ENCODE measurements around the gene CKMT2.

The CKMT2 gene

DNA sequence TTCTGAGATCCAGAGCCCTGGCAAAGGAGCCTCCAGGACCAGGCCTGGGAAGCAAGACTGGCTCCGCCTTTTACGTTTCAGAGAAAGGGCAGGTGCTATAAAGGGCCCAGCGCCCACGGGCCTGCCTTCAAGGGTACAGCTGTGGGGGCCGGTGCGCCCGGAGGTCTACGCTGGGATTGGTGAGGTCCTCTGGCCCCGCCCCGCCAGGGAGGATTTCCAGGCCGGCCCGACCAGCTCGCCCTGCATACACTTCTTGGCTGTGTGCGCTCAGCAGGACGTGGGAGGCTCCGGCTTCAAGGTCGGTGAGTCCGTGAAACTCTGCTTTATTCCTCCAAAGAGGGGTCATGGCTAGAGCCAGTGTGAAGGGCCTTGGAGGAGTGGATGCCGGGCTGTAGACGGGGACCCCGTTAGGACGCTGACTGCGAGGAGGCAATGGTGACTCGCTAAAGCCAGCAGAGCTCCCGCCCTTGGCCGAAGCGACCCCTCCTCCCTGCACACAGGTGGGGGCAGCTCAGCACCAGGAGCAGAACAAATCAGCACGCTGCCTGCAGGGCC is at the start of gene CKMT2:
TSS of gene CKMT2 (plus strand) at position 243 of the 555 bp plus-strand sequence. CDS start 17,811 bp downstream, outside the sequence.
- peak; percentile 8 for DNase-seq (ENCODE audit: low read depth)

DNA sequence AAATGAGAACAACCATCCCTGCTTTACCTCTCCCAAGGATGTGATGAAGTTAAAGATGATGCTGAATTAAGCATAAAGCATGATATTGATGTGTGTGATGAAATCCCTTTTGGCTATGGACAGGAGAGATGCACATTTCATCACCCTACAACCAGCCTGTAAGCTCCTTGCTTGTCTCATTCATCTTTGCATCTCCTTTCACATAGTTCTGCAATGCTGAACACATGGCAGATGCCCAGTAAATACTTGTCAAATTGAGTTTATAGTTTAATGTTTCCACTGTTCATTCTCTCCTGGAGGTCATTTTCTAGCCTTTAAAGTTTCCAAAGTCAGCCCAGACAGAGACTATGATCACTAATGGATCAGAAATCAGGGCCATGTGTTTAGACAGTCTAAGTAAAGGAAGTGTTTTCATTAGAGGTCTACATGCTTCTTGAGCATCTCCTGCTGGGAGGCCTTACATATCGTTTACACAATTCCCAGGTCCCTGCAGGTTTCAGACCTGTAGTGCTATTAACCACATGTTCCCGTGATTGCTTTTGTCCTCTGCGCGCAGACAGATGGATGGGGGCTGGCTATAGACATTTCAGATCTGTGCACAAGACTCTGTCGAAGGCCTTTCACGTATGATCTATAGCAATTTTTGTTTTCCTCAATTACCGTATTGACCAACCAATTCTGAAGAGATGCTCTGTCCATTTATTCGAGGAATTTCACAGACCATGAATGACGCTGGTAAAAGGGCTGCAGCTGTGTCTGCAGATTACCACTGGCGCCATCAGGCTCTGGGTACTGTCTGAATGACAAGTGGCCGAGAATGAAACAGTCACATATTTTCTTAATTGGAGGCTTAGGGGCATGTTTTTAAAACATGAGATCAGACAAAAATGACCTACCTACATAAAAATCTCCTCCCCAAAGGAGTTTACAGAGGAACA is 49.0 kb upstream of the CKMT2 start:
- no peak for DNase-seq (ENCODE audit: low read depth)

DNA sequence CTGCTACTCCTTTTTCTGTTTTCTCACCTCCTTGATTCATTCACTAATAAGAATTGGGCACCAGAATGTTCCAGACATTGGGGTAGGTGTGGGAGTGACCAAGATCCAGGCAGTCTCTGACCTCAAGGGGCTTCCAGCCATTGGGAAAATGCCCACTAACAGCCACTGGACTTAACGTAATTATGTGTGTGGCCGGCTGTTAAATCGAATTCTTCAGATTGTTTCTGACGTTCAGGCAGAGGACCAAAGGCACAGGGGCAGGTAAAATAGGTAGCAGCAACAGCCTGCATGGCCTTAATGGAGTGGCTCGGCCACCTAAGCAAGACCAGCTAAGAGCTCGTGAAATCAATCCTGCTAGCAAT is 48.4 kb upstream of the CKMT2 start:
- no peak for DNase-seq (ENCODE audit: low read depth)

DNA sequence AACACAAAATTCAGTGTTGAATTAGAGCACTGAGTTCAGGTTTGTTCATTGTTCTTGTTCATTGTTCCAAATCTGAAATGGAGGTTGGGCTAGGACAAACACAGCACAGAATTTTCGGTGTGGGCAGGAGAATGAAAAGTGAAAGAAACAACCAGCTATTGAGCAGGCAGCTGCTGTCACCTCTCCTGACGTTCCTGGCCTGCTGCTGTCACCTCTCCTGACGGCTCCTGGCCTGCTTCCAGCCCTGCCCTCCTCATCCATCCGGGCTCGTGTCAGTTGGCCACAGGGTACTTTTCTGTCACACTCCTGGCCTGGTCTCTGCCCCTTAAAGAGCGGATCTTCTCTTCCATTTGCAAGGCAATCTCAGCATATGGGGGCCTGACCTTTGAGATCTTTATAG is 45.2 kb upstream of the CKMT2 start:
- DNase-seq (ENCODE audit: low read depth): no peak

DNA sequence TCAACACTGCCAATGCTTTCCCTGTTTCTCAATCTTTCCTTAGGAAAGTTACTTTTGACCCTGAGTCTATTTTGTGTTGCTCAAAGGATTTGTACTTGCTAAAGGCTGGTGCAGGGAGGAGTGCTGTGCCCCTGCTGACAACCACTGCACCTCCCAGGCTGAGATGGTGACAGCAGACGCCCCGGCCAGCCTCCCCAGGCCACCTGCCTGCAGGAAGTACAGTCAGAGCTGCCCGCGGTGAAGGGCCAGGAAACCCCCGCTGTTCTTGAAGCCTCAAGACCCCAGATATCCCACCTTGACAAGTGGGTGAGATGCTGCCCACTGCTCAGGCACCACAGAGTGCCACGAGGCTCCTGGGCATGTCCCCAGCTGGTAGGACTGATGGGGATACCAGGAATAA is 44.2 kb upstream of the CKMT2 start:
- DNase-seq (ENCODE audit: low read depth): no peak

DNA sequence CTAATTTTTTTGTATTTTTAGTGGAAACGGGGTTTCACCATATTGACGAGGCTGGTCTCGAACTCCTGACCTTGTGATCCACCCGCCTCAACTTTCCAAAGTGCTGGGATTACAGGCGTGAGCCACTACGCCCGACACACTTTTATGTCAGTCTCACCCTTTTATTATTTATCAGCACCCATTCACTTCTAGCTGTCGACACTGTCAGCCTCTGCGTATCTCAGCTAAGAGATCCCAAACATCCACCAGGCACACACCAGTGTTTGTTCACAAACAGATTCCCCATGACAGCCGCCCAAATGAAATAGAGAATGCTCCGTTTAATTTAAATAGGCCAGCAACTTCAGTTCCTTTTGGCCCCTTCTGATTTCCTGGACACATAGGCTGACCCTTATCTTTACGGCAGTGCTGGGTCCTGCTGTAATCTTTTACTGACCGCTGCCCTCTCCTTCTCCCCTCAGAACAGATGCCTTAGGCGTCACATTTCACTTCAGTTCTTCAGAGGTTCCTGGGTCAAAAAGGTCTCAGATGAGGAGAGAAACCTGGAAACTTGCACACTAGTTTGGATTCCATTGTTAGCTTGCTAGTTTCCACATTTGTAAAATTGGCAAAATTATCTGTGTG is 43.1 kb upstream of the CKMT2 start:
- no peak for DNase-seq (ENCODE audit: low read depth)

DNA sequence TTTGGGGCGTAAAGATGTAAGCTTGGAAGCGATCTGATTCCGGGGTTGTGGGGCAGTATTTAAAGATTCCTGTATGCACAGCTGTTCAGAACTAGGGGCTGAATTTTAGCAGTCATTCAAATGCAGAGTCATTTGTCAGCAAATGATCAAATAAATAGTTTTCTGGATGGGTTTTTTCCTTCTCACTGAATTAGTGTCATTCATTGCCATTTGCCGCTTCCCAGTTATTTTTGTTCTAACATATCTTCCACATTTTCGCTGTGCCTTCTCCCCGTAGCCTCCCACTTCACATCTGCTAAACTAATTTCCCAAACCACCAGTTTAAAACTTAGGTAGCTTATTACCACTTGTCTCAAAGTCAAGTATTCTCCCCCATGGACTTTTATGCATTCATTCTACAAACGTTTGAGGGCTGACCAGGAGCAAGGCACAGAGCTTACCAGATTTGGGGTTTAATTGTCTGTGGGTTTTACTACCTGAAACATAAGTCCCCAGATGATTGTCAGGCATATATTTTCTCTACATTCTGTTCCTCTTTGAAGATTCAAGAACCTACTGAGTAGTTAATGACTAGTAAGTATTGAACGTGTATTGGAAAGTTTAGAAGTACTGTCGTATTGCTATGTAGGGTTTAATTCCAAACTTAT is 41.3 kb upstream of the CKMT2 start:
- DNase-seq (ENCODE audit: low read depth): no peak

DNA sequence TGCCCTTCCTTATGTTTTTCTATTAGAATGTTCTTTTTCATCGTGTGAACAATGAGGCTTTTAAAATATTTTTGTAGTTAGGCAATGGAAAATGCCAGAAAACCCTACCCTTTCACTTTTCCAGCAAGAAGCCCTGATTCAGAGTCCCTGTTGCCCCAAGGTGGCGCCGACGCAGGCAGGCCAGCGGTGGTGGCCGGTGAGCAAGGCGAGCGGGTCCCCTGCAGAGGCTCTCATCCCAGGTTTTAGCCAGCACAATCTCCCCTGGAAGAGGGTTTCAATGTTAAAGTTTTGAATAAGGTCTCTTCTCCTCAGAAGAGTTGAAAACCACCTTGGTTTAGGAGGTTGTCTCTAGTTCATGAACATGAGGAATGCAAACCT is 40.8 kb upstream of the CKMT2 start:
- no peak for DNase-seq (ENCODE audit: low read depth)

DNA sequence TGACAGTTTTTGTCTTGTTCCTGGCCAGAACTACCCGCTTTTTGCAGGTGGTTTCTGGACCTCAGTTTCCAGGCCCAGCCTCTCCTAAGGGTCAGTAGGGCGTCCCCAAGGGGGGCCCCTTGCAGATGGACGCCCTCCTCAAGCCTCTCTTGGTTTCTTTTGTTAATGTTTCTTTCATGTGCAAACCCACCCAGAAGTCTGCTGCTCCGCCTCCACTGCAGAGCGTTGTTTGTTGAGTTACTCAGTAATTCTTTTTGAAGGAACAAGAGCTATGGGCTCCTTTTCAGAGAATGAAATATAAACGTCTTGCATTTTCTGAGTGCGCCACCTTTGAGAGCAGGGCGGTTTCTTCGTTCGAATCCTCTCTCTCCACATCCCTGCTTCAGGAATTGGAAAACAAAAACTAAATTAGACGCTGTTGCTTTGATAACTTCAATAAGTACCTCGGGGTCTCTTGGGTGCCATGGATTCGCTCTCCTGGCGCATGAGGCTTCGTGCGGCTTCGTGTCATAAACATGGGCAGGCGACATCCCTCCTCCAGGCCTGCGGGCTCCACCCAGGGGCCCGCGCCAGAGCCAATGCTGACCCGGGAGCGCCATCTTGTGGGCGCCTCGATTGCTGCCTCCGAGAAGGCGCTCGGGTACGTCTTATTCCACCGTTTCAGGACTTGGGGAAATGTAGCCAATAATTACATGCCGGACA is 38.3 kb upstream of the CKMT2 start:
- DNase-seq (ENCODE audit: low read depth): peak; percentile 71

DNA sequence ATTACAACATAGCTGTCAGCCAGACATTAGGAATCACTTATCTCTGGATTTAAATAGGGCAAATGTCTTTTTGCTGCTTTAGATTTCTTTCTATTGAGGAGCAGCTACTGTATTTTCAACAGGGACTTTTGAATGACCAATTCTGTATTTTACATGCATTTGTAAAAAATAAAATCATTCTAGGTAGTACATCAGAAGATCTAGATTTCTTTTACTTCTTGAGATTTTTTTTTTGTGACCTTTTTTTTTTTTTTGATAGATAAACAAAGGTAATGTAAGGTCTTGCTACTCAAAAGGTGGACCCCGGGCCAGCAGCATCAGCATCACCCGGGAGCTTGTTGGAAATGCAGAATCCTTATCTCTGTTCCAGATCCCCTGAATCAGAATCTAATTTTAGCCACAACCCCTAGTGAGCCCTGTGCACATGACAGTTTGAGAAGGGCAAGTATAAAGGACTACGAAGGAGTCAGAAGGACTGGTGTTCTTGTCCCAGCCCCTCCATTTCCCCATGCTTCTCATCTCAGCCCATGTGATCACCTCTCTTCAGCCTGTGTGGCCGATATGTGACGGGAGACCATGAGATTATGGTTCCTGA is 37.7 kb upstream of the CKMT2 start:
- DNase-seq (ENCODE audit: low read depth): no peak

DNA sequence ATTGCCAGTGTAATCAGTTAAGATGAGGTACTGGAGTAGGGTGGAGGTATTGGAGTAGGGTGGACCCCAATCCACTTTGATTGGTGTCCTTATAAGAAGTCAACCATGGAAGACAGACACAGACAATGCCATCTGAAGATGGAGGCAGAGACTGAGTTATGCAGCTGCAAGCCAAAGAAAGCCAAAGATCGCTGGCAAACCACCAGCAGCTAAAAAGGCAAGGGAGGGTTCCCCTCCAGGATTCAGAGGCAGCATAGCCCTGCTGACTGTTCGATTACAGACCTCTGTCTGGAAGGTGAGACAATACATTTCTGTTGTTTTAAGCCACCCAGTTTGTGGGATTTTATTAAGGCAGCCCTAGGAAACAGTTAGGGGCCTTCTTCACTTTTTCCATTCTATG is 30.5 kb upstream of the CKMT2 start:
- DNase-seq (ENCODE audit: low read depth): no peak

DNA sequence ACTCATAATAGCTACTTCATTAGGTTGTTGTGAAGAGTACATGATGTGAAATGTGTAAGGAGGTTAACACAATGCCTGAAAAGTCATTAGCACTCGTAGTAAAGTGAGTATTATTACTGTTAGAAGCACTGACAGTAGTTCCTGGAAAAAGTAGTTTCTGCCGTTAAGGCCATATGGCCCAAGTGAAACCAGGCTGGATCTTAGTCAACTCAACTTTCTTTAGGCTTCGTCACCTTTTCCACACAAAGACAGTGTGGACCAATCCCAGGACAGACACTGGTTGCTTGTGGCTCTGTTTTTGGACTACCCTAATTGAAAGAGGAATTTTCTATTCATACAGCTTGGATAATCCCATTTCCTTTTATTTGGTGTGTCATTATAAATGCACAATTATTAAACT is 29.4 kb upstream of the CKMT2 start:
- no peak for DNase-seq (ENCODE audit: low read depth)

DNA sequence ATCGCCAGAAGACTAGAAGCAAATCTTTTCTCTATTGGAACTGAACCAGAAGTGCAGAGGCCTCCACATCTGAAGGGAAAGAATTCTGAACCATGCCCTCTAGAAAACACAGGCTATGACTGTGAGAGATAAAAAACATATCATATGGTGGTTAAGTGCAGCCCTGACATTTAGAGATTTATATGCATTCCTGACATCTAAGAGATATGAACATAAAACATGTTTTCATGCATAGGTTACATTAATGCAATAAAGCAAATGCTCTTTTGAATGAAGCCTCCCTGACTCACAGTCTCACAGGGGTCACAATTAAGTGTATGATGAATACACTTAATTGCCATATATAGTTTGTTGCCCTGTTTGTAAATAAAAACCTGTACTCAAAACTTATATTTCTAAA is 28.9 kb upstream of the CKMT2 start:
- no peak for DNase-seq (ENCODE audit: low read depth)

DNA sequence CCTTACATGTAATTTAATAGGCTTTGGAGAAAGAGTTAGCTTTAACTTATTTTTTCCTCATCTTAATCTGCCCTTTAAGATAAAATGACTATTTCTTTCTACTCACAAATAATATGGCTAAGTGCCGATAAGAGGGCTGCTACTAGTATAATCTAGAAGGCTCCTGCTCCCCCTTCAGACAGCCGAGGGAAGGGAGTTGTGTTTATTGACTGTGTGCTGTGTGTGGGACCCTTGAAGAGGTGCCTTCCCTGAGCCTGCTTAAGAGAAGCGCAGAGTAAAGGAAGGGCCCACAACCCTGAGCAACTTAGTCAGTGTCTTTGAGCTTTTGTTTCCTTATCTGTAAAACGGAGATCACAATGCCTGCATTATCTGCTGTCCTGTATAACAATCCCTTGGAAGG is 28.1 kb upstream of the CKMT2 start:
- DNase-seq (ENCODE audit: low read depth): no peak

DNA sequence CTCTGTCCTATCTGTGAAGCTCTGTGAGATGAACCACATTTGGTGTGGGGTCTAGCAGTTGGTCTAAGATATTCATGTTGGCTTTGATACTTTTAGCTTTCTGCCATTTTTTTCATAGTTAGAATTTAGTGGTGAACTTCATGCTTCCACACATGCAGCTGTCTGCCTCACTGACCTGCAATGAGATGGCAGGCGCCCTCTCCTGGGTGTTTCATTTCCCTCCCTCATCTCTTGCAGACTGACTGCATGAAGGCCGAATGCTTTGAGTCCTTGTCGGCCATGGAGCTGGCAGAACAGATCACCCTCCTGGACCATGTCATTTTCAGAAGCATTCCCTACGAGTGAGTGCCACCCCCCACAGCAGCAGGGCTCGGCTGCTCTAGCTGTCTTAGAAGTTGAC is 26.1 kb upstream of the CKMT2 start:
- DNase-seq (ENCODE audit: low read depth): no peak

DNA sequence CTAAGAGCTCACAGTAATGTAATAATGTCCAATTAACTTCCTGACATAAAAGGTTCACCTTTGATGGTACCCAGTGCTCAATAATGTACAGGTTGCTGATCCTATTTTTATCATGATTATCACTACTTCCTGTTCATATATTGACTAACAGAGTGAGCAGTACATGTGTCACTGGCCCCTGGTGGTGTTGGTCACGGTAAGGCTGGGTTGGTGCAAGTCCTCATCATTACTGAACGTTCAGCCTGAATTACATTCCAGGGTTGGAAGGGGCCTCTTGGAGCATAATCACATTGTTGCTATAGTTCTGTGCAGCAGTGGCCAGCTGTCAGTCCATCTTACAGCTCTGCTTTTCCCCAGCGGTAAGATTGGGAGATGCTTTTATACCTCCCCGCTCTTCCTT is 24.2 kb upstream of the CKMT2 start:
- no peak for DNase-seq (ENCODE audit: low read depth)

DNA sequence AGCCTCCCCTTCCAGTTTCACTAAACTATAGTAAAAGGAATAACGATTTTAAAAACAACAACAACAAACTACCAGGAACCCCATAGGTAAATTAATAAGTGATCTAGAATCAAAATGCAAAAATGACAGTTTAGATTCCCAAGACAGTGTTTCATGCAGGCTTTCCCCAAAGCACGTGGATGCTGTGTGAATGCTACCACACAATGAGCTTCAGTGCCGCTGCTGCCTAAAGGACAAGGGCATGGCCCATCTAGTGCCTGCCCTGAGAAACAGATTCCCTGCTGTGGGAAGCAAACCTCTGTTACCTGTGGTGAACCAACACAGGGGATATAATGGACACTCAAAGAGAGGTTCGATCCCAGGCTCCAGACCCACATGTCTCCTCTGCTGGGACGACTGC is 23.7 kb upstream of the CKMT2 start:
- no peak for DNase-seq (ENCODE audit: low read depth)

DNA sequence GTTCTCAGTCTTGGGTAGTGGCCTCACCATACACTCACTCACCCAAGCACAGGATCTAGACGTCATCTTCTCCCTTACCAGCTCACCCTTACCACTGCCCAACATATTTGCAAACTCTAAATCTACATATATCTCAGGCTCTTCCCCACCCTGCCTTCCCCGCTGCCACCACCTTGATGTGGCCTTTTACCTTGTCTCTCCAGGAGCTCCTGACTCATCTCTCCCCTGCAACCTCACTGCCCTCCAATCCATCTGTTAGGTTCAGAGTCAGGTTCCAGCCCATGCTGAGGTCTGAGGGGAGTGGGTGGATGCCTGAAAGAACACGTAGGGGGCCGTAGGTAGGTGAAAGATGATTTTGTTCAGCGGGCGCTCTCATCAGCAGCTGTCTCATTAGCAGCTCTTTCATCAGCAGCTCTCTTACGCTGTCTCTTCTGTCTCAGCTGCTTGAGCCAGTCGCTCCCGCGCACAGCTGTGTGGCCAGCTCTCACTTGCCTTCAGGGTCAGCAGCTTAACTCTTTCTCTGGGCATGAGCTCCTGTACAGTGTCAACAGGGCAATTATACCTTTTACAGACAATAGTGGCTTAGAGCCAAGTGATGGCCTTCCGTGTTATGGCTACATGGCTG is 23.1 kb upstream of the CKMT2 start:
- DNase-seq (ENCODE audit: low read depth): no peak

DNA sequence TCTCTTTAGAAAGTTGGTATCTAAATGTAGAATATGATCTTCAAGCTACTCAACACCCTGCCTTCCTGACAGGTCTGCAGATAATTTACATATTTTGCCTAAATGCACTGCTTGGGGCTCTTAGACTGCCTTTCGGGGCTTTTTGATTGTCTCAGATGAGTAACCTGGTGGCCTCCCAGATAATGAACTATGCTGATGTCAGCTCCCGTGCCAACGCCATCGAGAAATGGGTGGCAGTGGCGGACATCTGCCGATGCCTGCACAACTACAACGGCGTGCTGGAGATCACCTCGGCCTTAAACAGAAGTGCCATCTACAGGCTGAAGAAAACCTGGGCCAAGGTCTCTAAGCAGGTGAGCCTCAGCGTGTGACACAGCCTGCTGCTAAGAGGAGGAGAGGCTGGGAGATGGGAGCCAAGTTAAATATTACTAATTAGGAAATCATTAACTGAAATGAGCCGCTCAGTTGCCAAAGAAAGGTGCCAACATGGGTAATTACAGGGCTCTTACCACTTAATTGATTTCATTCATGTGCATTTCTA is 20.8 kb upstream of the CKMT2 start:
- DNase-seq (ENCODE audit: low read depth): no peak

DNA sequence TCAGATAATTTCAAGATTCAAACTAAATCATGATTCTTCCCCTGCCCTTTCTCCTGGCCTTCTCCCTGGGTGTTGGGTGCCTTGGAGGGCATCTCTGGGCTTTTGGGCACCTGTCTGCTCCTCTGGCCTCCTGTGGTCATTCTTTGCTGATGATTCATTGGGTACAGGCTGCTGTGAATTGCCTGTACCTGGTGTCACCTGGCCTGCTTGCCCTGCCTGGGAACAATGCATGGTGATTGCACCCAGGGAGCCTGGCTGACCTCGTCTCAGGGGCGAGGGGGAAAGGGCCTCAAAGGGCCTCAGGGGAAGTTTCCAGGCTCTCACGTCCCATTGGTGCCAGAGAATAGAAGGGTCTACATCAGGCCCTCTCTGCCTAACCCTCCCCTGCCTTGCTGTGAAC is 20.1 kb upstream of the CKMT2 start:
- no peak for DNase-seq (ENCODE audit: low read depth)

DNA sequence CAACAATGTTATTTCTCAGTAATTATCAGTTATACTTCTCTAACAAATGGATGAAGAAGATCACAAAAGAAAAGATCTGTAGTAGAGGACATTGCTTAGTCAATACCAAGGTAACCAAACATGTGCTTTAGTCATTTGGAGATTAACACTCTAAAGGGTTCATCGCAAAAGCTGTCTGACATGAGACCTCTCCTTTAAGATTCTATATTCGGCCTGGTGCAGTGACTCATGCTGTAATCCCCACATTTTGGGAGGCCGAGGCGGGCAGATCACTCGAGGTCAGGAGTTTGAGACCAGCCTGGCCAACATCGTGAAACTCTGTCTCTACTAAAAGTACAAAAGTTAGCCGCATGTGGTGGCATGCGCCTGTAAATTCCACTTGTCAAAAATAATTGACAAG is 18.3 kb upstream of the CKMT2 start:
- DNase-seq (ENCODE audit: low read depth): no peak

All from fibroblast of the conjunctiva (primary cell).